GM12878 (cell line): ENCODE data around the gene BORCS5. TPM values are rescaled to one million over a fixed set of nuclear protein-coding genes. Genes with fewer than 3 reads are reported as not detected.

Experiments
- EP300 ChIP-seq, 2 experiments: fragments of 150-350 bp in 1 of 2; IDR thresholded peaks; 2 replicates each; pipeline ENCODE4 v1.6.1; 2011 to 2012; ENCODE audit warnings: low read depth in 2 of 2, low read length in 2 of 2, borderline replicate concordance in 1 of 2, improper control_type of control experiment in 1 of 2, inconsistent platforms in 1 of 2; ENCODE audit not compliant: control insufficient read depth in 1 of 2
- FOXK2 ChIP-seq: fragments of 450-650 bp; IDR thresholded peaks from 2 replicates; pipeline ENCODE4 v1.6.1; 2017; ENCODE audit warnings: mild to moderate bottlenecking, moderate library complexity
- LARP7 ChIP-seq: fragments of 450-650 bp; IDR thresholded peaks from 2 replicates; pipeline ENCODE4 v1.6.1; 2017; ENCODE audit warnings: mild to moderate bottlenecking
- MEF2B ChIP-seq: fragments of 450-650 bp; IDR thresholded peaks from 2 replicates; pipeline ENCODE4 v1.6.1; 2018; ENCODE audit warnings: mild to moderate bottlenecking, moderate library complexity; ENCODE audit not compliant: partially characterized antibody, poor library complexity, severe bottlenecking
- MTA2 ChIP-seq: fragments of 450-650 bp; IDR thresholded peaks from 2 replicates; pipeline ENCODE4 v1.6.1; 2016; ENCODE audit warnings: low read depth, mild to moderate bottlenecking, moderate library complexity
- MXI1 ChIP-seq: fragments of 150-350 bp; IDR thresholded peaks from 2 replicates; pipeline ENCODE4 v1.6.1; 2011; ENCODE audit warnings: low read depth, mild to moderate bottlenecking, inconsistent platforms, low read length, improper control_type of control experiment
- NFIC ChIP-seq: IDR thresholded peaks from 2 replicates; pipeline ENCODE4 v1.6.1; 2012; ENCODE audit warnings: low read depth, mild to moderate bottlenecking, inconsistent platforms, low read length, moderate library complexity
- NR2F1 ChIP-seq: fragments of 450-650 bp; conservative IDR thresholded peaks from 2 replicates; pipeline ENCODE4 v1.6.1; 2017; ENCODE audit warnings: mild to moderate bottlenecking
- POLR2A ChIP-seq: IDR thresholded peaks from 2 replicates; pipeline ENCODE4 v1.6.1; 2011; ENCODE audit warnings: low read depth, mild to moderate bottlenecking, low read length
- SIX5 ChIP-seq: IDR thresholded peaks from 2 replicates; pipeline ENCODE4 v1.6.1; 2011; ENCODE audit warnings: mild to moderate bottlenecking, low read depth, low read length, moderate library complexity; ENCODE audit not compliant: severe bottlenecking
- TBL1XR1 ChIP-seq: IDR thresholded peaks from 2 replicates; pipeline ENCODE4 v1.6.1; 2012; ENCODE audit warnings: low read depth, low read length, improper control_type of control experiment
- polyA plus RNA-seq, 11 experiments: library from polyadenylated mRNA; depleted of rRNA in 4 of 11; unstranded in 6 of 11; stranded (reverse) in 5 of 11; fragments of >200 nt; fragmentation: Nextera tagmentation in 4 of 11; fragmentation: Illumina TruSeq in 1 of 11; extraction: Ambion mirVana in 4 of 11; extraction: Trizol in 1 of 11; gene quantifications; 1 replicate in 1 of 11; 2 replicates in 10 of 11; pipeline versions ENCODE4 v1.2.1 to v1.2.3, GENCODE V29; 2011 to 2016; ENCODE audit warnings: inconsistent platforms in 2 of 11, missing spikeins in 2 of 11, low read depth in 1 of 11
- total RNA-seq, 4 experiments: library from RNA; depleted of rRNA in 3 of 4; stranded (reverse); fragments of >200 nt in 3 of 4; fragmentation: Illumina TruSeq in 1 of 4; extraction: Trizol in 1 of 4; gene quantifications; 2 replicates each; pipeline versions ENCODE4 v1.2.1 to v1.2.3, GENCODE V29; 2013 to 2021
- TF ChIP-seq, protein P1 (sequence below): fragments of 450-650 bp; IDR thresholded peaks from 2 replicates; pipeline ENCODE4 v1.6.1; 2016; ENCODE audit warnings: mild to moderate bottlenecking
- TF ChIP-seq, protein P2 (sequence below): fragments of 450-650 bp; IDR thresholded peaks from 2 replicates; pipeline ENCODE4 v1.6.1; 2017; ENCODE audit warnings: mild to moderate bottlenecking, moderate library complexity
- TF ChIP-seq, protein P3 (sequence below): fragments of 450-650 bp; IDR thresholded peaks from 2 replicates; pipeline ENCODE4 v1.6.1; 2017; ENCODE audit warnings: antibody characterized with exemption, mild to moderate bottlenecking, moderate library complexity
- TF ChIP-seq, protein P4 (sequence below), 3 experiments: IDR thresholded peaks in 2 of 3; conservative IDR thresholded peaks in 1 of 3; 2 replicates each; pipeline ENCODE4 v1.5.1; 2011; ENCODE audit warnings: low read depth in 3 of 3, low read length in 3 of 3, mild to moderate bottlenecking in 3 of 3, control low read depth in 2 of 3, moderate library complexity in 2 of 3, inconsistent platforms in 1 of 3, mixed read lengths in 1 of 3; ENCODE audit not compliant: control insufficient read depth in 2 of 3, insufficient read depth in 1 of 3; ENCODE audit errors: extremely low read depth in 1 of 3
- TF ChIP-seq, protein P5 (sequence below): fragments of 450-650 bp; IDR thresholded peaks from 2 replicates; pipeline ENCODE4 v1.6.1; 2017; ENCODE audit warnings: mild to moderate bottlenecking, low read depth, inconsistent platforms; ENCODE audit not compliant: poor library complexity, severe bottlenecking

BORCS5 gene
- total and polyA plus RNA-seq, 10 of the 15 experiments (the other 5 are each of a cell fraction or from before 2014, with no cell fraction given), result 1.4 to 39.7 (median 16.1) TPM

DNA sequence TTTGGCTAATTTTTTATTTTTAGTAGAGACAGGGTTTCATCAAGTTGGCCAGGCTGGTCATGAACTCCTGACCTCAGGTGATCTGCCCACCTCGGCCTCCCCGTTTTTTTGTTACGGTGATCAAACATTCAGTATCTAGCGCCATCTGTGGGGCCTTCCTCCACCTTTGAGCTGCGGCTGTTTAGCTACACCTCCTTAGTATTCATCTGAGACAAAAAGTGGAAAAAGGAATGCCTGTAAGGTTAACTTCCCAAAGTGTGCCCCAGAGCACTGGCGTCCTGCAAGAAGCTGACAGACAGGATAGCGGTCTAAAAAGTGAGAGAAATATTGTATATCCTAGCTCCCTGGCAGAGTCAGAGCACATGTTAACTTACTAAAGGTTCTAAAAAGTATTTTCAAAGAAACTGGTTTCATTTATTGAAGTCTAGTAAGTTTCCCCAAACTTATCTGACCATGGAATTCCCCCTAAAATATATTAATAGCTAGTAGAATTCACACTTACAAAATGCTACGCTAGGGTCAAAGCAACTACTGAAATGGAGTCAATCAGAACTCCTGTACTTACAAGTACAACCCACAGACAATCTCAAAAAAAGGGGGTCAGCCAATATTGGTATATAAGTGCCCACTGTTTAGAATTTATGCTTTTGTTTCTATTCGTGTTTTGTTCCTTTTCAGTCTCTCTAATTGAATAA is 146.7 kb downstream of the BORCS5 start (continued):
- peak; percentile 52; the same call in 1 of the 2 replicates for TF ChIP-seq MTA2
- no peak for TF ChIP-seq FOXK2
- TF ChIP-seq MXI1, result peak; percentile 30; the same call in 1 of the 2 replicates
- peak; percentile 48 for TF ChIP-seq MEF2B
- TF ChIP-seq POLR2A, result no peak
- TF ChIP-seq, protein P1, sequence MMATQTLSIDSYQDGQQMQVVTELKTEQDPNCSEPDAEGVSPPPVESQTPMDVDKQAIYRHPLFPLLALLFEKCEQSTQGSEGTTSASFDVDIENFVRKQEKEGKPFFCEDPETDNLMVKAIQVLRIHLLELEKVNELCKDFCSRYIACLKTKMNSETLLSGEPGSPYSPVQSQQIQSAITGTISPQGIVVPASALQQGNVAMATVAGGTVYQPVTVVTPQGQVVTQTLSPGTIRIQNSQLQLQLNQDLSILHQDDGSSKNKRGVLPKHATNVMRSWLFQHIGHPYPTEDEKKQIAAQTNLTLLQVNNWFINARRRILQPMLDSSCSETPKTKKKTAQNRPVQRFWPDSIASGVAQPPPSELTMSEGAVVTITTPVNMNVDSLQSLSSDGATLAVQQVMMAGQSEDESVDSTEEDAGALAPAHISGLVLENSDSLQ, result peak; percentile 38; the same call in 1 of the 2 replicates
- TF ChIP-seq, protein P2, sequence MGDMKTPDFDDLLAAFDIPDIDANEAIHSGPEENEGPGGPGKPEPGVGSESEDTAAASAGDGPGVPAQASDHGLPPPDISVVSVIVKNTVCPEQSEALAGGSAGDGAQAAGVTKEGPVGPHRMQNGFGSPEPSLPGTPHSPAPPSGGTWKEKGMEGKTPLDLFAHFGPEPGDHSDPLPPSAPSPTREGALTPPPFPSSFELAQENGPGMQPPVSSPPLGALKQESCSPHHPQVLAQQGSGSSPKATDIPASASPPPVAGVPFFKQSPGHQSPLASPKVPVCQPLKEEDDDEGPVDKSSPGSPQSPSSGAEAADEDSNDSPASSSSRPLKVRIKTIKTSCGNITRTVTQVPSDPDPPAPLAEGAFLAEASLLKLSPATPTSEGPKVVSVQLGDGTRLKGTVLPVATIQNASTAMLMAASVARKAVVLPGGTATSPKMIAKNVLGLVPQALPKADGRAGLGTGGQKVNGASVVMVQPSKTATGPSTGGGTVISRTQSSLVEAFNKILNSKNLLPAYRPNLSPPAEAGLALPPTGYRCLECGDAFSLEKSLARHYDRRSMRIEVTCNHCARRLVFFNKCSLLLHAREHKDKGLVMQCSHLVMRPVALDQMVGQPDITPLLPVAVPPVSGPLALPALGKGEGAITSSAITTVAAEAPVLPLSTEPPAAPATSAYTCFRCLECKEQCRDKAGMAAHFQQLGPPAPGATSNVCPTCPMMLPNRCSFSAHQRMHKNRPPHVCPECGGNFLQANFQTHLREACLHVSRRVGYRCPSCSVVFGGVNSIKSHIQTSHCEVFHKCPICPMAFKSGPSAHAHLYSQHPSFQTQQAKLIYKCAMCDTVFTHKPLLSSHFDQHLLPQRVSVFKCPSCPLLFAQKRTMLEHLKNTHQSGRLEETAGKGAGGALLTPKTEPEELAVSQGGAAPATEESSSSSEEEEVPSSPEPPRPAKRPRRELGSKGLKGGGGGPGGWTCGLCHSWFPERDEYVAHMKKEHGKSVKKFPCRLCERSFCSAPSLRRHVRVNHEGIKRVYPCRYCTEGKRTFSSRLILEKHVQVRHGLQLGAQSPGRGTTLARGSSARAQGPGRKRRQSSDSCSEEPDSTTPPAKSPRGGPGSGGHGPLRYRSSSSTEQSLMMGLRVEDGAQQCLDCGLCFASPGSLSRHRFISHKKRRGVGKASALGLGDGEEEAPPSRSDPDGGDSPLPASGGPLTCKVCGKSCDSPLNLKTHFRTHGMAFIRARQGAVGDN, result peak; percentile 41; the same call in 1 of the 2 replicates
- TF ChIP-seq NFIC, result peak; percentile 20; the same call in 1 of the 2 replicates
- no peak for TF ChIP-seq TBL1XR1
- no peak for TF ChIP-seq SIX5
- peak; percentile 49 for TF ChIP-seq NR2F1
- TF ChIP-seq, protein P3, sequence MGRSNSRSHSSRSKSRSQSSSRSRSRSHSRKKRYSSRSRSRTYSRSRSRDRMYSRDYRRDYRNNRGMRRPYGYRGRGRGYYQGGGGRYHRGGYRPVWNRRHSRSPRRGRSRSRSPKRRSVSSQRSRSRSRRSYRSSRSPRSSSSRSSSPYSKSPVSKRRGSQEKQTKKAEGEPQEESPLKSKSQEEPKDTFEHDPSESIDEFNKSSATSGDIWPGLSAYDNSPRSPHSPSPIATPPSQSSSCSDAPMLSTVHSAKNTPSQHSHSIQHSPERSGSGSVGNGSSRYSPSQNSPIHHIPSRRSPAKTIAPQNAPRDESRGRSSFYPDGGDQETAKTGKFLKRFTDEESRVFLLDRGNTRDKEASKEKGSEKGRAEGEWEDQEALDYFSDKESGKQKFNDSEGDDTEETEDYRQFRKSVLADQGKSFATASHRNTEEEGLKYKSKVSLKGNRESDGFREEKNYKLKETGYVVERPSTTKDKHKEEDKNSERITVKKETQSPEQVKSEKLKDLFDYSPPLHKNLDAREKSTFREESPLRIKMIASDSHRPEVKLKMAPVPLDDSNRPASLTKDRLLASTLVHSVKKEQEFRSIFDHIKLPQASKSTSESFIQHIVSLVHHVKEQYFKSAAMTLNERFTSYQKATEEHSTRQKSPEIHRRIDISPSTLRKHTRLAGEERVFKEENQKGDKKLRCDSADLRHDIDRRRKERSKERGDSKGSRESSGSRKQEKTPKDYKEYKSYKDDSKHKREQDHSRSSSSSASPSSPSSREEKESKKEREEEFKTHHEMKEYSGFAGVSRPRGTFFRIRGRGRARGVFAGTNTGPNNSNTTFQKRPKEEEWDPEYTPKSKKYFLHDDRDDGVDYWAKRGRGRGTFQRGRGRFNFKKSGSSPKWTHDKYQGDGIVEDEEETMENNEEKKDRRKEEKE, result no peak
- 0 out of 4 replicates have a peak, but pooled peaks of 1 of the 2 experiments have one; percentile 20 for TF ChIP-seq EP300 (IDR thresholded peaks at IDR 0.05; ENCODE audit: borderline replicate concordance in 1 of 2, control insufficient read depth in 1 of 2, low read depth in 2 of 2, low read length in 2 of 2)
- no peak for TF ChIP-seq LARP7
- TF ChIP-seq, protein P4, sequence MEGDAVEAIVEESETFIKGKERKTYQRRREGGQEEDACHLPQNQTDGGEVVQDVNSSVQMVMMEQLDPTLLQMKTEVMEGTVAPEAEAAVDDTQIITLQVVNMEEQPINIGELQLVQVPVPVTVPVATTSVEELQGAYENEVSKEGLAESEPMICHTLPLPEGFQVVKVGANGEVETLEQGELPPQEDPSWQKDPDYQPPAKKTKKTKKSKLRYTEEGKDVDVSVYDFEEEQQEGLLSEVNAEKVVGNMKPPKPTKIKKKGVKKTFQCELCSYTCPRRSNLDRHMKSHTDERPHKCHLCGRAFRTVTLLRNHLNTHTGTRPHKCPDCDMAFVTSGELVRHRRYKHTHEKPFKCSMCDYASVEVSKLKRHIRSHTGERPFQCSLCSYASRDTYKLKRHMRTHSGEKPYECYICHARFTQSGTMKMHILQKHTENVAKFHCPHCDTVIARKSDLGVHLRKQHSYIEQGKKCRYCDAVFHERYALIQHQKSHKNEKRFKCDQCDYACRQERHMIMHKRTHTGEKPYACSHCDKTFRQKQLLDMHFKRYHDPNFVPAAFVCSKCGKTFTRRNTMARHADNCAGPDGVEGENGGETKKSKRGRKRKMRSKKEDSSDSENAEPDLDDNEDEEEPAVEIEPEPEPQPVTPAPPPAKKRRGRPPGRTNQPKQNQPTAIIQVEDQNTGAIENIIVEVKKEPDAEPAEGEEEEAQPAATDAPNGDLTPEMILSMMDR (IDR thresholded peaks at IDR 0.05 in 2 of 3, conservative IDR thresholded peaks at IDR 0.05 in 1 of 3; ENCODE audit: control insufficient read depth in 2 of 3, extremely low read depth in 1 of 3, insufficient read depth in 1 of 3, low read depth in 3 of 3, low read length in 3 of 3), result peak in 1 of 3 experiments; percentile 19; a peak in 1 of 6 replicates
- TF ChIP-seq, protein P5, sequence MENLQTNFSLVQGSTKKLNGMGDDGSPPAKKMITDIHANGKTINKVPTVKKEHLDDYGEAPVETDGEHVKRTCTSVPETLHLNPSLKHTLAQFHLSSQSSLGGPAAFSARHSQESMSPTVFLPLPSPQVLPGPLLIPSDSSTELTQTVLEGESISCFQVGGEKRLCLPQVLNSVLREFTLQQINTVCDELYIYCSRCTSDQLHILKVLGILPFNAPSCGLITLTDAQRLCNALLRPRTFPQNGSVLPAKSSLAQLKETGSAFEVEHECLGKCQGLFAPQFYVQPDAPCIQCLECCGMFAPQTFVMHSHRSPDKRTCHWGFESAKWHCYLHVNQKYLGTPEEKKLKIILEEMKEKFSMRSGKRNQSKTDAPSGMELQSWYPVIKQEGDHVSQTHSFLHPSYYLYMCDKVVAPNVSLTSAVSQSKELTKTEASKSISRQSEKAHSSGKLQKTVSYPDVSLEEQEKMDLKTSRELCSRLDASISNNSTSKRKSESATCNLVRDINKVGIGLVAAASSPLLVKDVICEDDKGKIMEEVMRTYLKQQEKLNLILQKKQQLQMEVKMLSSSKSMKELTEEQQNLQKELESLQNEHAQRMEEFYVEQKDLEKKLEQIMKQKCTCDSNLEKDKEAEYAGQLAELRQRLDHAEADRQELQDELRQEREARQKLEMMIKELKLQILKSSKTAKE, result peak; percentile 24
